ENCODE measurements around the gene LRRC36. TPM values are rescaled to one million over a fixed set of nuclear protein-coding genes. Genes with fewer than 3 reads are reported as not detected.

LRRC36 gene
- total and polyA plus RNA-seq, 9 of the 15 experiments (the other 6 are each of a cell fraction or from before 2014, with no cell fraction given): 0.09 to 0.40 (median 0.17) TPM; not detected in 1

DNA sequence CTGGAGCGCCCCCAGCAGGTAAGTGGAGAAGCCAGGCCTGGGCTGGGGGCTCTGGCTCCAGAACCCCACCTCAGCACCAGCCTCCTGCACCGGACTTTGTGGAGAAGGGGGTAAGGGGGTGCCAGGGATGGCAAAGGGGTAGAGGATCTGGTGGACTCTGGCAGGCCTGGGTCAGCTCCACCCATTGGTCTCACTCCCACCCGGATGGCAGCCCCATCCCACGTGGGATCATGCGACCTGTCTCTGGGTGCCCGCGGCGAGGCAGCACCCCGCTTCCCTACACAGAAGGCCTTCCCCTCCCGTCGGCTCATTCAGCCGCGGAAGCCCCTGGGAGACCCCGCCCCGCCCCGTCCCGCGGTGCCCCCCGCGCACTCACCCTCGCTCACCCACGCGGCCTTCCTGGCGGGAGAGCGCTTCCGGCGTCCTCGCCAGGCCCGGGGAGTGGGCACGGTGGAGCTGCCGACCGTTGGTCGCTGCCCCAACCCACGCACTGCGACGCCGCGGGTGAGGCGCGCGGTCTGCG lies 47.8 kb upstream of the LRRC36 start:
- peak; percentile 78 for FAIRE-seq
- ATAC-seq: peak; percentile 70
- Histone ChIP-seq H2AFZ (ENCODE audit: low read depth, low read length) (peak overlapping the region; percentile 87), H3K4me1 (replicated peaks in 1 of 2; ENCODE audit: control insufficient read depth in 2 of 2, insufficient read depth in 2 of 2, low read length in 2 of 2) (peaks cover 22 to 38% of the 10 kb centered on the region in 2 experiments), H3K79me2 (ENCODE audit: control insufficient read depth, insufficient read depth, low read length) (peaks cover 30% of the 10 kb centered on the region), H3K36me3 (ENCODE audit: control insufficient read depth, insufficient read depth, low read length) (peaks cover 35% of the 10 kb centered on the region; the same call in 2 of the 3 replicates), H3K4me3 (peak overlapping the region; percentile 74), H4K20me1 (replicated peaks; ENCODE audit: control insufficient read depth, insufficient read depth, low read length) (no peaks in the 10 kb centered on the region), H3K27me3 (ENCODE audit: control insufficient read depth in 2 of 2, insufficient read depth in 2 of 2, low read length in 2 of 2) (no peaks in the 10 kb centered on the region), H3K27ac (ENCODE audit: extremely low read depth, low read depth, low read length) (peak overlapping the region; percentile 83), H3K9me3 (replicated peaks; ENCODE audit: control insufficient read depth, insufficient read depth, low read depth, low read length) (no peaks in the 10 kb centered on the region), H3K9me1 (ENCODE audit: control insufficient read depth, insufficient read depth, low read length) (no peaks in the 10 kb centered on the region), H3K9ac (ENCODE audit: insufficient read depth in 1 of 2, low read depth in 2 of 2, low read length in 2 of 2) (peak overlapping the region; percentile 88 to 97), H3K4me2 (ENCODE audit: insufficient read depth, low read length) (peak overlapping the region; percentile 95)
- intact Hi-C loops (cut with micrococcal nuclease): loop anchor here (1.0 to 5.0 kb wide), 2 partner anchors 19 to 42 kb away; no protein-coding TSS in a partner anchor
- WGBS (ENCODE audit: insufficient coverage, low coverage, missing lambda C conversion rate): under 1% methylated on average over 15 of the region's 42 CpGs
- no TSS peak for BruUV-seq (replicated peaks)
- peak; percentile 74 to 94 (median 88) for DNase-seq (ENCODE audit: extremely low read depth in 1 of 4, low spot score in 3 of 4)
- CTCF ChIA-PET (ENCODE audit: low intra/inter-chr PET ratio): interaction anchor here (0.8 to 2.3 kb wide), 5 partner anchors 18 to 331 kb away, joined by 3 to 18 read pairs (median 7); no protein-coding TSS in a partner anchor
- in situ Hi-C loops (cut with MboI): no loop called here
- POLR2A ChIA-PET: interaction anchor here (0.8 to 1.7 kb wide), 5 partner anchors 9 to 48 kb away, joined by 4 to 5 read pairs (median 4); no protein-coding TSS in a partner anchor
- TF ChIP-seq ADNP (tag; IDR thresholded peaks at IDR 0.05): 0 out of 2 replicates have a peak, but pooled peaks have one; percentile 10
- TF ChIP-seq, protein P1, sequence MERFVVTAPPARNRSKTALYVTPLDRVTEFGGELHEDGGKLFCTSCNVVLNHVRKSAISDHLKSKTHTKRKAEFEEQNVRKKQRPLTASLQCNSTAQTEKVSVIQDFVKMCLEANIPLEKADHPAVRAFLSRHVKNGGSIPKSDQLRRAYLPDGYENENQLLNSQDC (CRISPR knock-in tag; IDR thresholded peaks at IDR 0.05): no peak
- no peak for TF ChIP-seq SAFB (IDR thresholded peaks at IDR 0.05; ENCODE audit: borderline replicate concordance, low read depth, low read length)
- TF ChIP-seq ZNF395 (CRISPR knock-in tag; IDR thresholded peaks at IDR 0.05): peak; percentile 24; the same call in 1 of the 2 replicates
- TF ChIP-seq ZBTB2 (IDR thresholded peaks at IDR 0.05): peak; percentile 78; the same call in 1 of the 2 replicates
- TF ChIP-seq, protein P2, sequence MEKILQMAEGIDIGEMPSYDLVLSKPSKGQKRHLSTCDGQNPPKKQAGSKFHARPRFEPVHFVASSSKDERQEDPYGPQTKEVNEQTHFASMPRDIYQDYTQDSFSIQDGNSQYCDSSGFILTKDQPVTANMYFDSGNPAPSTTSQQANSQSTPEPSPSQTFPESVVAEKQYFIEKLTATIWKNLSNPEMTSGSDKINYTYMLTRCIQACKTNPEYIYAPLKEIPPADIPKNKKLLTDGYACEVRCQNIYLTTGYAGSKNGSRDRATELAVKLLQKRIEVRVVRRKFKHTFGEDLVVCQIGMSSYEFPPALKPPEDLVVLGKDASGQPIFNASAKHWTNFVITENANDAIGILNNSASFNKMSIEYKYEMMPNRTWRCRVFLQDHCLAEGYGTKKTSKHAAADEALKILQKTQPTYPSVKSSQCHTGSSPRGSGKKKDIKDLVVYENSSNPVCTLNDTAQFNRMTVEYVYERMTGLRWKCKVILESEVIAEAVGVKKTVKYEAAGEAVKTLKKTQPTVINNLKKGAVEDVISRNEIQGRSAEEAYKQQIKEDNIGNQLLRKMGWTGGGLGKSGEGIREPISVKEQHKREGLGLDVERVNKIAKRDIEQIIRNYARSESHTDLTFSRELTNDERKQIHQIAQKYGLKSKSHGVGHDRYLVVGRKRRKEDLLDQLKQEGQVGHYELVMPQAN (IDR thresholded peaks at IDR 0.05; ENCODE audit: borderline replicate concordance): peak; percentile 85; the same call in 1 of the 2 replicates
- no peak for TF ChIP-seq KDM1A (IDR thresholded peaks at IDR 0.05)
- TF ChIP-seq PHF8 (IDR thresholded peaks at IDR 0.05; ENCODE audit: borderline replicate concordance, low read length): peak; percentile 66; the same call in 1 of the 2 replicates
- no peak for TF ChIP-seq MITF (IDR thresholded peaks at IDR 0.05)
- 0 out of 4 replicates have a peak, but pooled peaks of 1 of the 2 experiments have one; percentile 20 for TF ChIP-seq ARNT (IDR thresholded peaks at IDR 0.05)
- no peak for TF ChIP-seq POLR2G (IDR thresholded peaks at IDR 0.05; ENCODE audit: low read depth, low read length)
- TF ChIP-seq ETV1 (tag; conservative IDR thresholded peaks at IDR 0.05; ENCODE audit: low read depth): peak; percentile 59; the same call in 1 of the 2 replicates
- peak; percentile 70 to 85; a peak in 3 of 4 replicates for TF ChIP-seq RAD21 (CRISPR knock-in tag; conservative IDR thresholded peaks at IDR 0.05 in 1 of 2, IDR thresholded peaks at IDR 0.05 in 1 of 2)
- TF ChIP-seq RB1 (IDR thresholded peaks at IDR 0.05; ENCODE audit: low read depth): 0 out of 2 replicates have a peak, but pooled peaks have one; percentile 18

All from K562 (cell line).